GM19397 (cell line): ENCODE results near the gene NTF3.
"Not testable (repeated sequence)": the region's sequence is repeated elsewhere in the genome, so short reads cannot be mapped to it uniquely, and the experiment has no call there.

ENCODE experiments used
- ATAC-seq: cut with Tn5 transposase; IDR thresholded peaks from one replicate; pipeline ENCODE4 v1.9.1; 2021; ENCODE audit warnings: mild to moderate bottlenecking, moderate library complexity; ENCODE audit not compliant: unreplicated experiment

The NTF3 gene

GRCh38 chr12:5524769-5525436, 93.0 kb downstream of the NTF3 start:
- no peak for ATAC-seq

GRCh38 chr12:5525783-5526367, 94.0 kb downstream of the NTF3 start:
- no peak for ATAC-seq

DNA sequence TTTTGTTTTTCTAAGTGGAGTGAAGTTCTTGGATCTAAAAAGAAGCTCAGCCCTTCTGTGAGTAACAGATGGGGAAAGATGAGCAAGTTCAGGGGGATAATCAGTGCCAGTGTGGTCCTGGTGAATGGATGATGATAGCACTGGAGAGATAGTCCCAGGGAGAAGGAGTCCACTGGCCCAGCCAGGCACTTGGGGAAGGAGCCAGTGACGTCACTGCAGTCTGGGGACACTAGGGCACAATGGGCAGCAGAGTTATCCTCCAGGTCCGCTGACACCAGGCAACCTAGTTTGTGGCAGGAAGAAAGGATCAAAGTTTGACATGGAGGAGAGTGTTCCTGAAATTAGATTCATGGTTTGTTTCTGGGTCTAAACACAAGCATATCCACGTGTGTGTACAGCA, 101.5 kb downstream of the NTF3 start:
- ATAC-seq = no peak

- no peak for ATAC-seq
Observed at GRCh38 chr12:5534426-5535199, 102.7 kb downstream of the NTF3 start.

- ATAC-seq = no peak
Observed at GRCh38 chr12:5535541-5535940, 103.6 kb downstream of the NTF3 start.

DNA sequence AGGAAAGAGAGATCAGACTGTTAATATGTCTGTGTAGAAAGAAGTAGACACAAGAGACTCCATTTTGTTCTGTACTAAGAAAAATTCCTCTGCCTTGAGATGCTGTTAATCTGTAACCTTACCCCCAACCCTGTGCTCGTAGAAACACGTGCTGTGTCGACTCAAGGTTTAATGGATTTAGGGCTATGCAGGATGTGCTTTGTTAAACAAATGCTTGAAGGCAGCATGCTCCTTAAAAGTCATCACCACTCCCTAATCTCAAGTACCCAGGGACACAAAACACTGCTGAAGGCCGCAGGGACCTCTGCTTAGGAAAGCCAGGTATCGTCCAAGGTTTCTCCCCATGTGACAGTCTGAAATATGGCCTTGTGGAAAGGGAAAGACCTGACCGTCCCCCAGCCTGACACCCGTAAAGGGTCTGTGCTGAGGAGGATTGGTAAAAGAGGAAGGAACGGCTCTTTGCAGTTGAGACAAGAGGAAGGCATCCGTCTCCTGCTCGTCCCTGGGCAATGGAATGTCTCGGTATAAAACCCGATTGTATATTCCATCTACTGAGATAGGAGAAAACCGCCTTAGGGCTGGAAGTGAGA, 105.2 kb downstream of the NTF3 start:
- ATAC-seq = not testable (repeated sequence)

- ATAC-seq = no peak
Observed at GRCh38 chr12:5537771-5538170, 105.9 kb downstream of the NTF3 start.
